ENCODE measurements around the gene CUZD1.

CUZD1 gene

DNA sequence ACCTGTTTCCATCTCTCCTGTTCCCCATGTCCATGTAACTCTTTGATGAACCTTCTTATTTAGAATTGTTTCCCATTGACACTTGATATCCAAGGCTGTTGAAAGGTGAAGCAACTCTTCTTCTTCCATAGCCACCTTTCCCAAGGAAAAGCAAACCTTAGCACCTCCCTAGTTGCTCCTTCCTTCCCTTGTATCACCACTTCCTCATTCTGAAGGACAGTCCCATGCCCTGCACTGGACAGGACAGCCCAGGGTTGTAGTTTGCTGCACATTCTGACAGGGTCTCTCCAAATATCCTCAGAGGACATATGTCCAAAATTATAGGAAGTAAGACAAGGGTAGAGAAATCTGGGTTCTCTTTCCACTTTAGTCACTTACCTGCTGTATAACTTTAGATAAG, 6.2 kb downstream of the CUZD1 start (continued):
- no peak for TF ChIP-seq PPARA (CRISPR knock-in tag; IDR thresholded peaks at IDR 0.05; ENCODE audit: borderline replicate concordance)
- no peak for TF ChIP-seq OSR1 (CRISPR knock-in tag; IDR thresholded peaks at IDR 0.05)

DNA sequence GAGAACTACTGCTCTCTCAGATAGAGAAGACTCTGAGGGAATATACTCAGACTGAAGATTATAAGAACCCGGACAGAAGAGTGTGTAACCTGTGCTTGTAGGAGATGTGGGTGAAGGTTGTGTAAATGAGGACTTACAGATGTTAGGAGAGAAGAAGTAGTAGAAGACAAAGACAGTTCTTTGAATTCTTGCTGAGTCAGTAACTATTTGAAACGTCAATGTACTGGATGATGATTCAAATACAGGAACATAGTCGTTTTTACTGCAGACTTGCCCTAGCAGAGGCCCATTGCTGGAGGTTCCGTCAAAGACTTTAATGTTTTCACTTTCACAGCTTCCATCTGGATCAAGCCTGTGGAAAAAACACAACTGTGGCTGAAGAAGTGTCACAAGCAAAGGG, 6.8 kb downstream of the CUZD1 start:
- no peak for ATAC-seq
- no peak for TF ChIP-seq ZNF8 (CRISPR knock-in tag; IDR thresholded peaks at IDR 0.05)
- no peak for TF ChIP-seq OSR1 (CRISPR knock-in tag; IDR thresholded peaks at IDR 0.05)
- TF ChIP-seq ZFP30 (CRISPR knock-in tag; IDR thresholded peaks at IDR 0.05): no peak
- TF ChIP-seq PPARA (CRISPR knock-in tag; IDR thresholded peaks at IDR 0.05; ENCODE audit: borderline replicate concordance): no peak
- no peak for TF ChIP-seq ISL1 (CRISPR knock-in tag; IDR thresholded peaks at IDR 0.05)
- no peak for TF ChIP-seq TOX (CRISPR knock-in tag; IDR thresholded peaks at IDR 0.05; ENCODE audit: borderline replicate concordance)
- TF ChIP-seq RARB (CRISPR knock-in tag; IDR thresholded peaks at IDR 0.05): no peak
- no peak for TF ChIP-seq TCF4 (CRISPR knock-in tag; IDR thresholded peaks at IDR 0.05; ENCODE audit: borderline replicate concordance)
- TF ChIP-seq CSDC2 (CRISPR knock-in tag; IDR thresholded peaks at IDR 0.05): no peak
- no peak for TF ChIP-seq ZC3H10 (CRISPR knock-in tag; IDR thresholded peaks at IDR 0.05)

DNA sequence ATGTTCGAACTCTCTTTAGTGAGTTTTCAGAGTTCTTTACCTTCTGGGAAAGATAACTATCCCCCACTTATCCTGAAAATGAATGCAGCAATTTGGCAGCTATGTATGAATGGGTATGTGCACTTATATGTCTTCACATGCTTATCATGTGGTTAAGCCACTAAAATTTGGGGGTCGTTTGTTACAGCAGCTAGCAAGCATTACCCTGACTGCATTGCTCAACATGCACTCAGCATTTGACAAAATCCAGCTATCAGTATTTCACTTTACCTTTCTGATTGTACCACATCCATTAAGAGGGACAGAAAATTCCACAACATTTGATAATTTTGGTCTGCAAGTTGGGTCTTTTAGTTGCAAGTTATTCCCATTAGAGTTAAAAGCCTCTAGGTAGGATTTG, 9.7 kb downstream of the CUZD1 start:
- no peak for TF ChIP-seq ESRRG (CRISPR knock-in tag; IDR thresholded peaks at IDR 0.05)
- no peak for TF ChIP-seq TCF4 (CRISPR knock-in tag; IDR thresholded peaks at IDR 0.05; ENCODE audit: borderline replicate concordance)
- TF ChIP-seq SNAI2 (CRISPR knock-in tag; IDR thresholded peaks at IDR 0.05): no peak
- TF ChIP-seq, protein P1, sequence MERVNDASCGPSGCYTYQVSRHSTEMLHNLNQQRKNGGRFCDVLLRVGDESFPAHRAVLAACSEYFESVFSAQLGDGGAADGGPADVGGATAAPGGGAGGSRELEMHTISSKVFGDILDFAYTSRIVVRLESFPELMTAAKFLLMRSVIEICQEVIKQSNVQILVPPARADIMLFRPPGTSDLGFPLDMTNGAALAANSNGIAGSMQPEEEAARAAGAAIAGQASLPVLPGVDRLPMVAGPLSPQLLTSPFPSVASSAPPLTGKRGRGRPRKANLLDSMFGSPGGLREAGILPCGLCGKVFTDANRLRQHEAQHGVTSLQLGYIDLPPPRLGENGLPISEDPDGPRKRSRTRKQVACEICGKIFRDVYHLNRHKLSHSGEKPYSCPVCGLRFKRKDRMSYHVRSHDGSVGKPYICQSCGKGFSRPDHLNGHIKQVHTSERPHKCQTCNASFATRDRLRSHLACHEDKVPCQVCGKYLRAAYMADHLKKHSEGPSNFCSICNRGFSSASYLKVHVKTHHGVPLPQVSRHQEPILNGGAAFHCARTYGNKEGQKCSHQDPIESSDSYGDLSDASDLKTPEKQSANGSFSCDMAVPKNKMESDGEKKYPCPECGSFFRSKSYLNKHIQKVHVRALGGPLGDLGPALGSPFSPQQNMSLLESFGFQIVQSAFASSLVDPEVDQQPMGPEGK (CRISPR knock-in tag; IDR thresholded peaks at IDR 0.05; ENCODE audit: borderline replicate concordance): no peak
- TF ChIP-seq ZNF70 (CRISPR knock-in tag; IDR thresholded peaks at IDR 0.05): no peak
- TF ChIP-seq, protein P2, sequence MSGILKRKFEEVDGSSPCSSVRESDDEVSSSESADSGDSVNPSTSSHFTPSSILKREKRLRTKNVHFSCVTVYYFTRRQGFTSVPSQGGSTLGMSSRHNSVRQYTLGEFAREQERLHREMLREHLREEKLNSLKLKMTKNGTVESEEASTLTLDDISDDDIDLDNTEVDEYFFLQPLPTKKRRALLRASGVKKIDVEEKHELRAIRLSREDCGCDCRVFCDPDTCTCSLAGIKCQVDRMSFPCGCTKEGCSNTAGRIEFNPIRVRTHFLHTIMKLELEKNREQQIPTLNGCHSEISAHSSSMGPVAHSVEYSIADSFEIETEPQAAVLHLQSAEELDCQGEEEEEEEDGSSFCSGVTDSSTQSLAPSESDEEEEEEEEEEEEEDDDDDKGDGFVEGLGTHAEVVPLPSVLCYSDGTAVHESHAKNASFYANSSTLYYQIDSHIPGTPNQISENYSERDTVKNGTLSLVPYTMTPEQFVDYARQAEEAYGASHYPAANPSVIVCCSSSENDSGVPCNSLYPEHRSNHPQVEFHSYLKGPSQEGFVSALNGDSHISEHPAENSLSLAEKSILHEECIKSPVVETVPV (CRISPR knock-in tag; IDR thresholded peaks at IDR 0.05): no peak
- no peak for TF ChIP-seq ZNF565 (CRISPR knock-in tag; conservative IDR thresholded peaks at IDR 0.05; ENCODE audit: low read depth)
- TF ChIP-seq PPARA (CRISPR knock-in tag; IDR thresholded peaks at IDR 0.05; ENCODE audit: borderline replicate concordance): no peak
- no peak for TF ChIP-seq CSDC2 (CRISPR knock-in tag; IDR thresholded peaks at IDR 0.05)
- TF ChIP-seq, protein P3, sequence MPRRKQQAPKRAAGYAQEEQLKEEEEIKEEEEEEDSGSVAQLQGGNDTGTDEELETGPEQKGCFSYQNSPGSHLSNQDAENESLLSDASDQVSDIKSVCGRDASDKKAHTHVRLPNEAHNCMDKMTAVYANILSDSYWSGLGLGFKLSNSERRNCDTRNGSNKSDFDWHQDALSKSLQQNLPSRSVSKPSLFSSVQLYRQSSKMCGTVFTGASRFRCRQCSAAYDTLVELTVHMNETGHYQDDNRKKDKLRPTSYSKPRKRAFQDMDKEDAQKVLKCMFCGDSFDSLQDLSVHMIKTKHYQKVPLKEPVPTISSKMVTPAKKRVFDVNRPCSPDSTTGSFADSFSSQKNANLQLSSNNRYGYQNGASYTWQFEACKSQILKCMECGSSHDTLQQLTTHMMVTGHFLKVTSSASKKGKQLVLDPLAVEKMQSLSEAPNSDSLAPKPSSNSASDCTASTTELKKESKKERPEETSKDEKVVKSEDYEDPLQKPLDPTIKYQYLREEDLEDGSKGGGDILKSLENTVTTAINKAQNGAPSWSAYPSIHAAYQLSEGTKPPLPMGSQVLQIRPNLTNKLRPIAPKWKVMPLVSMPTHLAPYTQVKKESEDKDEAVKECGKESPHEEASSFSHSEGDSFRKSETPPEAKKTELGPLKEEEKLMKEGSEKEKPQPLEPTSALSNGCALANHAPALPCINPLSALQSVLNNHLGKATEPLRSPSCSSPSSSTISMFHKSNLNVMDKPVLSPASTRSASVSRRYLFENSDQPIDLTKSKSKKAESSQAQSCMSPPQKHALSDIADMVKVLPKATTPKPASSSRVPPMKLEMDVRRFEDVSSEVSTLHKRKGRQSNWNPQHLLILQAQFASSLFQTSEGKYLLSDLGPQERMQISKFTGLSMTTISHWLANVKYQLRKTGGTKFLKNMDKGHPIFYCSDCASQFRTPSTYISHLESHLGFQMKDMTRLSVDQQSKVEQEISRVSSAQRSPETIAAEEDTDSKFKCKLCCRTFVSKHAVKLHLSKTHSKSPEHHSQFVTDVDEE (CRISPR knock-in tag; IDR thresholded peaks at IDR 0.05): no peak
- no peak for ATAC-seq

DNA sequence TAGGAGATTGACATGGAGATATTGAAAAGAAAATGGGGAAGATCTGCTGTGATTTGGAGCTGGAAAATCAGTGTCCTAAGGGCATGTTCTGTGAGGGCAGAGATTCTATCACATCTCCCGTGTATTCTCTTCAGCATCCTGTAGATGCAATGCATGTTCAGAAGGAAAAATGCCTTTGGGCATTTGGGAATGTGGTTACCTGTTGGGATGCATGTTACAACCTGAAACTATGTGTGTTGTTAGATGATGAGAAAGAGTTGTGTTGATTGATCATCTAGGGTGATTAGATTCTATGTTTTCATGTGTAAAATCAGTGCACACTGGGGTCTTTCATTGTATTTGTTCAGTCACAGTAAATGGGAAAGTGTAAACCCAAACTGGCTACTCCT, 14.7 kb downstream of the CUZD1 start:
- TF ChIP-seq TOX (CRISPR knock-in tag; IDR thresholded peaks at IDR 0.05; ENCODE audit: borderline replicate concordance) (no peak), ISL1 (CRISPR knock-in tag; IDR thresholded peaks at IDR 0.05) (no peak), ZNF565 (CRISPR knock-in tag; conservative IDR thresholded peaks at IDR 0.05; ENCODE audit: low read depth) (no peak), RARB (CRISPR knock-in tag; IDR thresholded peaks at IDR 0.05) (no peak), TCF4 (CRISPR knock-in tag; IDR thresholded peaks at IDR 0.05; ENCODE audit: borderline replicate concordance) (no peak), ZC3H10 (CRISPR knock-in tag; IDR thresholded peaks at IDR 0.05) (no peak), ZFP3 (CRISPR knock-in tag; IDR thresholded peaks at IDR 0.05) (no peak), ARNTL (CRISPR knock-in tag; IDR thresholded peaks at IDR 0.05; ENCODE audit: borderline replicate concordance, low read depth) (no peak), BACH2 (CRISPR knock-in tag; IDR thresholded peaks at IDR 0.05; ENCODE audit: borderline replicate concordance) (no peak), GLIS3 (CRISPR knock-in tag; IDR thresholded peaks at IDR 0.05) (no peak), ZFP30 (CRISPR knock-in tag; IDR thresholded peaks at IDR 0.05) (no peak), CSDC2 (CRISPR knock-in tag; IDR thresholded peaks at IDR 0.05) (no peak), ESRRG (CRISPR knock-in tag; IDR thresholded peaks at IDR 0.05) (no peak), PPARA (CRISPR knock-in tag; IDR thresholded peaks at IDR 0.05; ENCODE audit: borderline replicate concordance) (no peak), ZNF8 (CRISPR knock-in tag; IDR thresholded peaks at IDR 0.05) (no peak), OSR1 (CRISPR knock-in tag; IDR thresholded peaks at IDR 0.05) (no peak)
- TF ChIP-seq, protein P4, sequence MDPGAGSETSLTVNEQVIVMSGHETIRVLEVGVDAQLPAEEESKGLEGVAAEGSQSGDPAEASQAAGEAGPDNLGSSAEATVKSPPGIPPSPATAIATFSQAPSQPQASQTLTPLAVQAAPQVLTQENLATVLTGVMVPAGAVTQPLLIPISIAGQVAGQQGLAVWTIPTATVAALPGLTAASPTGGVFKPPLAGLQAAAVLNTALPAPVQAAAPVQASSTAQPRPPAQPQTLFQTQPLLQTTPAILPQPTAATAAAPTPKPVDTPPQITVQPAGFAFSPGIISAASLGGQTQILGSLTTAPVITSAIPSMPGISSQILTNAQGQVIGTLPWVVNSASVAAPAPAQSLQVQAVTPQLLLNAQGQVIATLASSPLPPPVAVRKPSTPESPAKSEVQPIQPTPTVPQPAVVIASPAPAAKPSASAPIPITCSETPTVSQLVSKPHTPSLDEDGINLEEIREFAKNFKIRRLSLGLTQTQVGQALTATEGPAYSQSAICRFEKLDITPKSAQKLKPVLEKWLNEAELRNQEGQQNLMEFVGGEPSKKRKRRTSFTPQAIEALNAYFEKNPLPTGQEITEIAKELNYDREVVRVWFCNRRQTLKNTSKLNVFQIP (CRISPR knock-in tag; IDR thresholded peaks at IDR 0.05; ENCODE audit: borderline replicate concordance, low read depth): no peak
- TF ChIP-seq, protein P2 (CRISPR knock-in tag; IDR thresholded peaks at IDR 0.05): no peak

More for the DNA sequence above, 14.7 kb downstream of the CUZD1 start:
- ATAC-seq: no peak
